ENCODE data around the gene BGN. TPM values are rescaled to one million over a fixed set of nuclear protein-coding genes. Genes with fewer than 3 reads are reported as not detected.

BGN gene
- total RNA-seq, 2 donors from 2014 or later: not detected

GRCh38 chrX:153482376-153483015 lies 12.3 kb upstream of the BGN start:
- no peak for ATAC-seq
- no peaks in the 10 kb centered on the region for H3K27me3 Mint-ChIP-seq
- H3K36me3 Mint-ChIP-seq: no peaks in the 10 kb centered on the region
- no peak for DNase-seq (ENCODE audit: low spot score)
- no peaks in the 10 kb centered on the region for H3K9me3 Mint-ChIP-seq
- H3K27ac Mint-ChIP-seq: no peak overlapping the region
- no peak overlapping the region for H3K4me3 Mint-ChIP-seq
- no peaks in the 10 kb centered on the region for H3K4me1 Mint-ChIP-seq (ENCODE audit: low read depth in 2 of 2)

- Mint-ChIP-seq H3K27ac (no peak overlapping the region), H3K36me3 (no peaks in the 10 kb centered on the region), H3K27me3 (no peaks in the 10 kb centered on the region), H3K4me1 (ENCODE audit: low read depth in 2 of 2) (no peaks in the 10 kb centered on the region), H3K9me3 (no peaks in the 10 kb centered on the region), H3K4me3 (no peak overlapping the region)
- DNase-seq (ENCODE audit: low spot score) (no peak), ATAC-seq (no peak)
Measured at GRCh38 chrX:153485396-153486080, 9.2 kb upstream of the BGN start.

- no peak for ATAC-seq
- no peaks in the 10 kb centered on the region for H3K36me3 Mint-ChIP-seq
- no peaks in the 10 kb centered on the region for H3K27me3 Mint-ChIP-seq
- H3K27ac Mint-ChIP-seq: no peak overlapping the region
- no peak for DNase-seq (ENCODE audit: low spot score)
- H3K9me3 Mint-ChIP-seq: no peaks in the 10 kb centered on the region
- no peak overlapping the region for H3K4me3 Mint-ChIP-seq
- no peaks in the 10 kb centered on the region for H3K4me1 Mint-ChIP-seq (ENCODE audit: low read depth in 2 of 2)
Measured at GRCh38 chrX:153486171-153486570, 8.6 kb upstream of the BGN start.

- H3K27ac Mint-ChIP-seq: no peak overlapping the region
- no peaks in the 10 kb centered on the region for H3K27me3 Mint-ChIP-seq
- no peaks in the 10 kb centered on the region for H3K36me3 Mint-ChIP-seq
- no peaks in the 10 kb centered on the region for H3K4me1 Mint-ChIP-seq (ENCODE audit: low read depth in 2 of 2)
- ATAC-seq: no peak
- DNase-seq (ENCODE audit: low spot score): no peak
- H3K9me3 Mint-ChIP-seq: no peaks in the 10 kb centered on the region
- H3K4me3 Mint-ChIP-seq: no peak overlapping the region
Measured at GRCh38 chrX:153487590-153488071, 7.1 kb upstream of the BGN start.

GRCh38 chrX:153488231-153488914 lies 6.4 kb upstream of the BGN start:
- Mint-ChIP-seq H3K4me1 (ENCODE audit: low read depth in 2 of 2) (no peaks in the 10 kb centered on the region), H3K36me3 (no peaks in the 10 kb centered on the region), H3K4me3 (no peak overlapping the region), H3K27me3 (no peaks in the 10 kb centered on the region), H3K27ac (no peak overlapping the region), H3K9me3 (no peaks in the 10 kb centered on the region)
- no peak for ATAC-seq
- no peak for DNase-seq (ENCODE audit: low spot score)

- Mint-ChIP-seq H3K36me3 (no peaks in the 10 kb centered on the region), H3K4me1 (ENCODE audit: low read depth in 2 of 2) (no peaks in the 10 kb centered on the region), H3K27ac (no peak overlapping the region), H3K4me3 (no peak overlapping the region), H3K27me3 (peaks cover 0 to 3% of the 10 kb centered on the region in 2 donors), H3K9me3 (no peaks in the 10 kb centered on the region)
- ATAC-seq (no peak), DNase-seq (ENCODE audit: low spot score) (no peak)
Measured at GRCh38 chrX:153490217-153490930, 4.4 kb upstream of the BGN start.

GRCh38 chrX:153491351-153491914 lies 3.3 kb upstream of the BGN start:
- no peak for DNase-seq (ENCODE audit: low spot score)
- Mint-ChIP-seq H3K9me3 (no peaks in the 10 kb centered on the region), H3K4me1 (ENCODE audit: low read depth in 2 of 2) (no peaks in the 10 kb centered on the region), H3K27me3 (peaks cover 0 to 3% of the 10 kb centered on the region in 2 donors), H3K4me3 (no peak overlapping the region), H3K27ac (no peak overlapping the region), H3K36me3 (no peaks in the 10 kb centered on the region)
- ATAC-seq: no peak

GRCh38 chrX:153491918-153492317 lies 2.9 kb upstream of the BGN start:
- no peaks in the 10 kb centered on the region for H3K9me3 Mint-ChIP-seq
- H3K4me1 Mint-ChIP-seq (ENCODE audit: low read depth in 2 of 2): no peaks in the 10 kb centered on the region
- no peak overlapping the region for H3K4me3 Mint-ChIP-seq
- H3K27ac Mint-ChIP-seq: no peak overlapping the region
- DNase-seq (ENCODE audit: low spot score) (no peak), ATAC-seq (no peak)
- no peaks in the 10 kb centered on the region for H3K36me3 Mint-ChIP-seq
- H3K27me3 Mint-ChIP-seq: peaks cover 0 to 3% of the 10 kb centered on the region in 2 donors

GRCh38 chrX:153492543-153492942 lies 2.2 kb upstream of the BGN start:
- Mint-ChIP-seq H3K4me3 (no peak overlapping the region), H3K9me3 (no peaks in the 10 kb centered on the region), H3K27ac (no peak overlapping the region), H3K27me3 (peaks cover 0 to 3% of the 10 kb centered on the region in 2 donors), H3K4me1 (ENCODE audit: low read depth in 2 of 2) (no peaks in the 10 kb centered on the region), H3K36me3 (no peaks in the 10 kb centered on the region)
- ATAC-seq: no peak
- no peak for DNase-seq (ENCODE audit: low spot score)

- no peaks in the 10 kb centered on the region for H3K4me1 Mint-ChIP-seq (ENCODE audit: low read depth in 2 of 2)
- H3K36me3 Mint-ChIP-seq: no peaks in the 10 kb centered on the region
- no peaks in the 10 kb centered on the region for H3K9me3 Mint-ChIP-seq
- no peak for ATAC-seq
- H3K4me3 Mint-ChIP-seq: no peak overlapping the region
- no peak overlapping the region for H3K27ac Mint-ChIP-seq
- peaks cover 0 to 3% of the 10 kb centered on the region in 2 donors for H3K27me3 Mint-ChIP-seq
- no peak for DNase-seq (ENCODE audit: low spot score)
Measured at GRCh38 chrX:153493085-153493484, 1.7 kb upstream of the BGN start.

GRCh38 chrX:153494061-153494460 lies 719 bp upstream of the BGN start:
- Mint-ChIP-seq H3K36me3 (no peaks in the 10 kb centered on the region), H3K9me3 (no peaks in the 10 kb centered on the region), H3K27me3 (peaks cover 0 to 3% of the 10 kb centered on the region in 2 donors), H3K4me1 (ENCODE audit: low read depth in 2 of 2) (no peaks in the 10 kb centered on the region), H3K27ac (no peak overlapping the region), H3K4me3 (no peak overlapping the region)
- DNase-seq (ENCODE audit: low spot score) (no peak), ATAC-seq (no peak)

GRCh38 chrX:153495362-153495751 lies 577 bp downstream of the BGN start:
- H3K27ac Mint-ChIP-seq: no peak overlapping the region
- H3K27me3 Mint-ChIP-seq: peaks cover 0 to 3% of the 10 kb centered on the region in 2 donors
- no peaks in the 10 kb centered on the region for H3K36me3 Mint-ChIP-seq
- H3K4me3 Mint-ChIP-seq: no peak overlapping the region
- H3K4me1 Mint-ChIP-seq (ENCODE audit: low read depth in 2 of 2): no peaks in the 10 kb centered on the region
- ATAC-seq (no peak), DNase-seq (ENCODE audit: low spot score) (no peak)
- H3K9me3 Mint-ChIP-seq: no peaks in the 10 kb centered on the region

- no peak overlapping the region for H3K27ac Mint-ChIP-seq
- DNase-seq (ENCODE audit: low spot score) (no peak), ATAC-seq (no peak)
- H3K36me3 Mint-ChIP-seq: no peaks in the 10 kb centered on the region
- H3K9me3 Mint-ChIP-seq: peaks cover 6% of the 10 kb centered on the region
- no peak overlapping the region for H3K4me3 Mint-ChIP-seq
- peaks cover 0 to 5% of the 10 kb centered on the region in 2 donors for H3K4me1 Mint-ChIP-seq (ENCODE audit: low read depth in 2 of 2)
- H3K27me3 Mint-ChIP-seq: peaks cover 0 to 3% of the 10 kb centered on the region in 2 donors
Measured at GRCh38 chrX:153495903-153496589, 1.3 kb downstream of the BGN start.

Data from natural killer cell treated with Interleukin-12 subunit alpha and Interleukin-12 subunit beta and Interleukin-15 and Interleukin-18, amount 100 ng/mL, for 72 hours (primary cell).